RCC 7860 (cell line): ENCODE results near the gene SETD2.
A peak's percentile ranks its signal among the peaks of the same experiment; 100 is the strongest.
"Not testable (repeated sequence)": the region's sequence is repeated elsewhere in the genome, so short reads cannot be mapped to it uniquely, and the experiment has no call there.

Experiments
- DNase-seq: peaks from one replicate; pipeline ENCODE4 v3.0.0-alpha.2; 2015; ENCODE audit warnings: low spot score
- FAIRE-seq: peaks from 2 replicates; lab custom pipeline; 2012; peaks lifted over from hg19 to GRCh38; lab: Jason Lieb, UNC

SETD2 gene, protein sequence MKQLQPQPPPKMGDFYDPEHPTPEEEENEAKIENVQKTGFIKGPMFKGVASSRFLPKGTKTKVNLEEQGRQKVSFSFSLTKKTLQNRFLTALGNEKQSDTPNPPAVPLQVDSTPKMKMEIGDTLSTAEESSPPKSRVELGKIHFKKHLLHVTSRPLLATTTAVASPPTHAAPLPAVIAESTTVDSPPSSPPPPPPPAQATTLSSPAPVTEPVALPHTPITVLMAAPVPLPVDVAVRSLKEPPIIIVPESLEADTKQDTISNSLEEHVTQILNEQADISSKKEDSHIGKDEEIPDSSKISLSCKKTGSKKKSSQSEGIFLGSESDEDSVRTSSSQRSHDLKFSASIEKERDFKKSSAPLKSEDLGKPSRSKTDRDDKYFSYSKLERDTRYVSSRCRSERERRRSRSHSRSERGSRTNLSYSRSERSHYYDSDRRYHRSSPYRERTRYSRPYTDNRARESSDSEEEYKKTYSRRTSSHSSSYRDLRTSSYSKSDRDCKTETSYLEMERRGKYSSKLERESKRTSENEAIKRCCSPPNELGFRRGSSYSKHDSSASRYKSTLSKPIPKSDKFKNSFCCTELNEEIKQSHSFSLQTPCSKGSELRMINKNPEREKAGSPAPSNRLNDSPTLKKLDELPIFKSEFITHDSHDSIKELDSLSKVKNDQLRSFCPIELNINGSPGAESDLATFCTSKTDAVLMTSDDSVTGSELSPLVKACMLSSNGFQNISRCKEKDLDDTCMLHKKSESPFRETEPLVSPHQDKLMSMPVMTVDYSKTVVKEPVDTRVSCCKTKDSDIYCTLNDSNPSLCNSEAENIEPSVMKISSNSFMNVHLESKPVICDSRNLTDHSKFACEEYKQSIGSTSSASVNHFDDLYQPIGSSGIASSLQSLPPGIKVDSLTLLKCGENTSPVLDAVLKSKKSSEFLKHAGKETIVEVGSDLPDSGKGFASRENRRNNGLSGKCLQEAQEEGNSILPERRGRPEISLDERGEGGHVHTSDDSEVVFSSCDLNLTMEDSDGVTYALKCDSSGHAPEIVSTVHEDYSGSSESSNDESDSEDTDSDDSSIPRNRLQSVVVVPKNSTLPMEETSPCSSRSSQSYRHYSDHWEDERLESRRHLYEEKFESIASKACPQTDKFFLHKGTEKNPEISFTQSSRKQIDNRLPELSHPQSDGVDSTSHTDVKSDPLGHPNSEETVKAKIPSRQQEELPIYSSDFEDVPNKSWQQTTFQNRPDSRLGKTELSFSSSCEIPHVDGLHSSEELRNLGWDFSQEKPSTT (N-terminal part only)

GRCh38 chr3:47164007-47164881 is at the start of gene SETD2:
SETD2 (minus strand) TSS chr3:47164113; CDS start chr3:47163924, 189 bp downstream.
- FAIRE-seq (no peak), DNase-seq (peak; percentile 80)

DNA sequence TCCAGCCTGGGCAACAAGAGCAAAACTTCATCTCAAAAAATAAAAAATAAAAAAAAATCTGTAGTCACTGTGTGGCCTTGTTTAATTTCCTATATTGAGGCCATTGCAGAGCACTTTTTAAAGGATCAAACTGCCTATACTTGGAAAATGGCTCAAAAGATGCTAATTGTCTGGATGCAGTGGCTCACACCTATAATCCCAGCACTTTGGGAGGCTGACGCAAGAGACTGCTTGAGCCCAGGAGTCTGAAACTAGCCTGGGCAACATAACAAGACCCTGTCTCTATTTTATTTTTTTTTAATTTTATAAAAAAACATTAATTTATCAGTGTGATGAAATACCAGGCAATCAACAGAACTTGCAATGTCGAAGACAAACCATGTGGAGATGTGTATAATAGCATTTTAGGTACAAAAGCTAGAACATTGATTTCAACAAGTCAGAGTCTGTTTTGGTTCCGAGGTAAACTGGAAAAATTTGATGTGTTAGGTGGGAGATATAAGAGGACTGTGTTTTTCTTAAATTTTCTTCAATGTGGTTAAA is 47.0 kb upstream of the SETD2 start:
- DNase-seq (no peak), FAIRE-seq (no peak)

DNA sequence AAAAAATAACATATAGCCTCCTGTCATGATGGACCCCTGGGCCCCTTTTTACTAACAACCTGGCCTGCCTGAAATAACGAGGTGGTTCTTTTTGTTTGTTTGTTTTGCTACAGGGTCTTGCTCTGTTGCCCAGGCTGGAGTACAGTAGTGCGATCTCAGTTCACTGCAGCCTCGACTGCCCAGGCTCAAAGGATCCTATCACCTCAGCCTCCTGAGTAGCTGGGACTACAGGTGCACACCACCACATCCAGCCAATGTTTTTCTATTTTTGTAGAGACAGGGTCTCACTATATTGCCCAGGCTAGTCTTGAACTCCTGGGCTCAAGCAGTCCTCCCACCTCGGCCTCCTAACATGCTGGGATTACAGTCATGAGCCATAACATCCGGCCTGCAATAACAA is 42.1 kb upstream of the SETD2 start:
- FAIRE-seq, DNase-seq: not testable (repeated sequence)

GRCh38 chr3:47204875-47205274 is 41.0 kb upstream of the SETD2 start:
- DNase-seq (no peak), FAIRE-seq (no peak)

DNA sequence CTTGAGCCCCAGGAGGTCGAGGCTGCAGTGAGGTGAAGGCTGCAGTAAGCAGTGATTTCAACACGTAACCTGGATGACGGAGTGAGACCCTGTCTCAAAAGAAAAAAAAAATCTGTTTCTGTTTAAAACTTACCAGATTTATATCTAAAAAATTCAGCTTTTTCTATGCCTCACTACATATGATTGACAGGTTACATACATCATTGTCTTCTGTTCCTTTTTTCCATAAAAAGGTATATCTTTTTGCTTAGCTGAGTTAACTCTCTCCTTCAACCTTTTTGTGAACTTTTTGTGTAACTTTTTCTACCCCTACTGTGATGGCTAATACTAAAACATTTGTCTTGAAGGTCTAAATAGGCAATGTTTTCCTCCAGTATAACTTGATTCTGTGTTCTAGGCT is 38.6 kb upstream of the SETD2 start:
- no peak for DNase-seq

DNA sequence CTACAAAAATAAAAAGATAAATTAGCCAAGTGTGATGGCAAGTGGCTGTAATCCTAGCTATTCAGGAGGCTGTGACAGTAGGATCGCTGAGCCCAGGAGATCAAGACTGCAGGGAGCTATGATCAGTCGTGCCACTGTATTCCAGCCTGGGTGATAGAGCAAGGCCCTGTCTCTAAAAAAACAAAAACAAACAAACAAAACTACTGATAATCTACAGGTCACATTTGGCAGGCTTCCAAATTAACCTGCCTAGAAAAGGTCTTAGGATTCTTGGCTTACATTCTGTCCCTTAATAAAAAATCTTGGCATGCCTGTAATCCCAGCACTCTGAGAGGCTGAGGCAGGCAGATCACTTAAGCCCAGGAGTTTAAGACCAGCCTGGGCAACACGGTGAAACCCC is 33.4 kb upstream of the SETD2 start:
- DNase-seq (no peak), FAIRE-seq (no peak)

More for the DNA sequence above, 38.6 kb upstream of the SETD2 start:
- no peak for FAIRE-seq

GRCh38 chr3:47194994-47195393 is 31.1 kb upstream of the SETD2 start:
- FAIRE-seq (no peak), DNase-seq (no peak)

GRCh38 chr3:47193871-47194859 is 30.3 kb upstream of the SETD2 start:
- DNase-seq: no peak
- no peak for FAIRE-seq

- FAIRE-seq (no peak), DNase-seq (no peak)
Observed at GRCh38 chr3:47186285-47186684, 22.4 kb upstream of the SETD2 start.

DNA sequence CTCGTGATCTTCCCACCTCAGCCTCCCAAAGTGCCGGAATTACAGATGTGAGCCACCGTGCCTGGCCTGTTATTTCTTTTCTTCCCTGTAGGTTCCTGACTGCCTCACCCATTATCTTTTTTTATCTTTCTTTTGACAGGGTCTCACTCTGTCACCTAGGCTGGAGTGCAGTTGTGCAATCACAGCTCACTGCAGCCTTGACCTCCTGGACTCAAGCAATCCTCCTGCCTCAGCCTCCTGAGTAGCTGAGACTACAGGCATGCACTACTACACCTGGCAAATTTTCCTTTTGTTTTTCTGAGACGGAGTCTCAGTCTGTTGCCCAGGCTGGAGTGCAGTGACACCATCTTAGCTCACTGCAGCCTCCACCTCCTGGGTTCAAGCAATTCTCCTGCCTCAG is 17.8 kb upstream of the SETD2 start:
- not testable (repeated sequence) for DNase-seq, FAIRE-seq

- not testable (repeated sequence) for FAIRE-seq, DNase-seq
Observed at GRCh38 chr3:47180011-47180410, 16.1 kb upstream of the SETD2 start.

- FAIRE-seq: no peak
- DNase-seq: no peak
Observed at GRCh38 chr3:47176582-47176981, 12.7 kb upstream of the SETD2 start.

DNA sequence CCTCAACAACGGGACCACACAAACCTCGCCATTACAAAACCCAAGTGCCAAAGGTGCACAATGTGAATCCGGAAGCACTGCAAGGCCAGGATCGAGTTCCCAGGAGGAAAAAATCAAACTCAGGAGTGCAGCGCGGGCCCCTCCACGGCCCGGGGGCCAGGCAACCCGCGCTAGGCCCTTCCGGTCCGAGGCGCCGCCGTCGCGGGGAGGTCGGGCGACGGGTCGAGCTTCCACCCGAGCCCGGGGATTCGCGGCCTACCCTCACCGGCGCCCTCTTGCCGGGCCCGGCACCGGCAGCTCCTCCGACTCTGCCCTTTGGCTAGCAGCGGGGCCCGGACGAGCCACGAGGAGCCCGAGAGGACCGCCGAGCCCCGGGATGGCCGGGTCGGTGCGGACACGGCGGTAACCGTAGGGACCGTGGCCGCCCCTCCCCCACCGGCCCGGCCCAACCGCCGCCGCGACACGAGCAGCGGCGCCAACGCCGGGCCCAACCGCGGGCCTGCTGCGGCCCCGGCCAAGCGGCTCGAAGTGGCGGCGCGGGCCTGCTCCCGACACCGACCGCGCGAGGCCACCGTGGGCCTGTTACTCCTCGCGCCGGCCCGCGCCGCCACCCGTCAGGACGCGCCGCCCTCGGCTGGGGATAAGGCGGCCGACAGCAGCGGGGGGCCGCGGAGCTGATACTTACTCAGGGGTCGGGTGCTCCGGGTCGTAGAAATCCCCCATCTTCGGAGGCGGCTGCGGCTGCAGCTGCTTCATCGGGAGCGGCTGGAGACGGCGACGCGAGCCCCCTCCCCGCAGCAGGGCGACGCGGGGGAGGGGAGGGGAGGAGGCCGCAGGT is 525 bp downstream of the SETD2 start:
- no peak for FAIRE-seq
- DNase-seq: peak; percentile 21

DNA sequence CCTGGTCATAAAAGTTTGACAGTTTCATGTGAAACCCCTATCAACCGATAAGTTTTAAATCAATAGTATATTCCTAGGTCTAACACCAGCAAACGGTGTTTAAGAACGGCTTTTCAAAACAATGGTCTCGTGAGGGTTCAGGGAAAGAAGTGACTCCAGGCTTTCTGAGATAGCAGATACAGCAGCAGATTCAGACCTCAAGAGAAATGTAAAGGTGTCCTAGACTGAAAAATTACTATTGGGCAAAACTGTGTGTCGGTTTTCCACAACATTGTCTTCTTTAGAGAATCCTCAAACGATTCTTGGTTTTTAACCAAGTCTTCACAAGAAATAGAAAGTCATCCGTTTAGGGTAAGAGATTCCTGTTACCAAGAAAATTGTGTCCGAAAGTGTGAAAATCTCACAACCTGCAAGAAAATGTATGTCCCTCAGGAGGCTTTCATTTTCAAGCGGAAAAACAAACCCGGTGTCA is 1.2 kb downstream of the SETD2 start:
- no peak for FAIRE-seq

DNA sequence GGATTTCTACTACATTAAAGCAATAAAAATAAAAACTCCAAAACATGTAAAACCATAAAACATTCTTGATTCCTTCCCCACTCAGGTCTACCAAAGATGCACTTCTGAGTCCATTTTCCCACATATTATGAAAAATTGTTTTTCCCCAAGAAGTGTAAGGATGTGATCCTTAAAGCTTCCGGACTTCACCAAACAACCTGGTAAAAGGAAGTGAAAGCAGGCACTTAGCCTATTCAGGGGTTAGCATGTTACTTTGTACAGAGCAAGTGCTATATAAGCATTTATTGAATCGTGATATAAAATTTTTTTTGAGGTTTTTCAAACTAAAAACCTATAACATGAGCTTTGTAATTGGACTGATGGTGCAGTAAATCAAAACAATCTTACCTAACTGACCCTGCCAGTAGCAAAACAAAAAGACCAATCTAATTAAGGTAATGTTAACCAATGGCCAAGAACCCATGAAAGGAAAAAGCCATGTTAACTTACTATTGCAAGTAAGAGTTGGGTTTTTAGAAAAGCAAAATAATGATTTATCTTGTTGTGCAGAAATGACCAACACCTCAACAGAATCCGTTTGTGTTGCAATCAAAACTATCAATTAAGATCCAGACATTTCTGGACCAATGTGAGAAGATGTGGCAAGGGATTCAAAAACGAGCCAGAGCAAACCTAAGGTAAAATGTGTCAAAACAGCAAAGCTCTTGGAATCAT is 1.8 kb downstream of the SETD2 start:
- FAIRE-seq (no peak), DNase-seq (no peak)

More for the DNA sequence above, 1.2 kb downstream of the SETD2 start:
- no peak for DNase-seq

DNA sequence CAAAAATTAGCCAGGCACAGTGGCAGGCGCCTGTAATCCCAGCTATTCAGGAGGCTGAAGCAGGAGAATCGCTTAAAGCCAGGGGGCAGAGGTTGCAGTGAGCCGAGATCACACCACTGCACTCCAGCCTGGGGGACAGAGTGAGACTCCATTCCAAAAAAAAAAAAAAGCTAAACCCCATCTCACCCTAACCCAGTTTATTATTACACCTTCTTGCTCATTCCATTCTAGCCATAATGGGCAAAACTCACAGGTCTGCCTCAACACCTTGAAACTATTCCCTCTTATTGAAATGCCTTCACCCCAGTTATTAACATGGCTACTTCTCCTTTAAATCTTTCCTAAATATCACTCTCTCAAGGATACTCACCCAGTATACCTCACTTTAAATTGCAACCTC is 4.1 kb downstream of the SETD2 start:
- FAIRE-seq: no peak

DNA sequence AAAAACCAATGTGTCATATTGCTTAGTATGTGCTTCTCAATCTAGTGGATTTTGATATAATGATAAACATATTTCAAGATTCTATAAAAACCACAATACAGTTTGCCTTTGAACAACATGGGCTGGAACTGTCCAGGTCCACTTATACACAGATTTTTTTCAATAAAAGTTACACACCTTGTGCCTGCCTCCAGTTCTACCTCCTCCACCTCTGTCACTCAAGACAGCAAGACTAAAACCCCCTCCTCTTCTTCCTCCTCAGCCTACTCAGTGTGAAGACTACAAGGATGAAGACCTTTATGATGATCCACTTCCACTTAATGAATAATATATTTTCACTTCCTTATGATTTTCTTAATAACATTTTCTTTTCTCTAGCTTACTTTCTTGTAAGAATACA is 5.7 kb downstream of the SETD2 start:
- FAIRE-seq (no peak), DNase-seq (no peak)

More for the DNA sequence above, 4.1 kb downstream of the SETD2 start:
- DNase-seq: no peak
